ENCODE data around the gene SNN.

GRCh38 chr16:11687601-11688519, 19.6 kb downstream of the SNN start:
- TF ChIP-seq EZH2 (IDR thresholded peaks at IDR 0.05; ENCODE audit: insufficient read depth, poor library complexity, severe bottlenecking), result no peak
- TF ChIP-seq EZH2phosphoT487 (IDR thresholded peaks at IDR 0.05; ENCODE audit: insufficient read depth, low read depth), result no peak

Measured in GM23248 (cell line).